G401.6 (cell line): ENCODE measurements around the gene F2.

Experiments used
- FAIRE-seq: peaks from 2 replicates; lab custom pipeline; 2012; peaks lifted over from hg19 to GRCh38; lab: Jason Lieb, UNC

Gene F2

GRCh38 chr11:46718155-46719019 is 626 bp upstream of the F2 start:
- FAIRE-seq = no peak

DNA sequence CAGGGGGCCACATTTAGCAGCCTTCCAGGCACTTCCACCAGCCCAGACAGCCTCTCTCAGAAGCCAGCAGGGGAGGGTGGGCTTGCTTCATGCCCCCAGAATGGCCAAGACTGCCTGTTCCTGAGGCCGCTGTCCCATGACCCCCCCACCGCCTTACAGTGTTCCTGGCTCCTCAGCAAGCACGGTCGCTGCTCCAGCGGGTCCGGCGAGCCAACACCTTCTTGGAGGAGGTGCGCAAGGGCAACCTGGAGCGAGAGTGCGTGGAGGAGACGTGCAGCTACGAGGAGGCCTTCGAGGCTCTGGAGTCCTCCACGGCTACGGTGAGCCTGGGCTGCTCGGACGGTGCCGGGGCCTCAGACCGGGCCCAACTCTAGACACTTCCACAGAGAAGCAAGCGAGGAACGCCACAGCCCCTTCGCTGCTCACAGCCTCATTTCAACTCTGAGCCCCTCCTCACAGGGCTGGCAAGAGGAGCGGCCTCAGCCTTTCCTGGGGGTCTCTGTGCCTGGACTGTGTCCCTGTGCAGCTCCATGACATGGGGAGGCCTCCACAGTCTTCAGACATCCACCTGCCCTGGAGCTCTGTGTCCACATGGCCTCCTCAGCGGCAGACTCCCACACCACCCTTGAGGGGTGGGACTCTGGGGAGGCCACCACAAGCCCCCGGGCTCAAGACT is 668 bp downstream of the F2 start:
- no peak for FAIRE-seq

DNA sequence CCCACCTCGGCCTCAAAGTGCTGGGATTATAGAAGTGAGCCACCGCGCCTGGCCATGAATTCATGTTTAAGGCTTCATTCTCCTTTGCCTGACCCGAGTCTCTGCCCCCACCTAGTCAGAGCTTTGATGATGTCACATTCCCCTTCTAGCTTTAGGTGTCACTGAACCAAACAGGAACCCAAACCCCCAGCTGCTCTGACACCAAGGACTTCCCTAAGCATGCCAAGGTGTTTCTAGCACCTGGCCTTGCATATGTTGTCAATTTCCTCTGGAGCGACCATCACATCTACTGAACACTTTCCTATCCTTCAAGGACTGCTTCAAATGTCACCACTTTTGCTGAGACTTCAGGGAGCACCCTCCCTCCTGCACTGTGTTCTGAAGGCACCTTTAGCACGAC is 2.3 kb downstream of the F2 start:
- FAIRE-seq = no peak

DNA sequence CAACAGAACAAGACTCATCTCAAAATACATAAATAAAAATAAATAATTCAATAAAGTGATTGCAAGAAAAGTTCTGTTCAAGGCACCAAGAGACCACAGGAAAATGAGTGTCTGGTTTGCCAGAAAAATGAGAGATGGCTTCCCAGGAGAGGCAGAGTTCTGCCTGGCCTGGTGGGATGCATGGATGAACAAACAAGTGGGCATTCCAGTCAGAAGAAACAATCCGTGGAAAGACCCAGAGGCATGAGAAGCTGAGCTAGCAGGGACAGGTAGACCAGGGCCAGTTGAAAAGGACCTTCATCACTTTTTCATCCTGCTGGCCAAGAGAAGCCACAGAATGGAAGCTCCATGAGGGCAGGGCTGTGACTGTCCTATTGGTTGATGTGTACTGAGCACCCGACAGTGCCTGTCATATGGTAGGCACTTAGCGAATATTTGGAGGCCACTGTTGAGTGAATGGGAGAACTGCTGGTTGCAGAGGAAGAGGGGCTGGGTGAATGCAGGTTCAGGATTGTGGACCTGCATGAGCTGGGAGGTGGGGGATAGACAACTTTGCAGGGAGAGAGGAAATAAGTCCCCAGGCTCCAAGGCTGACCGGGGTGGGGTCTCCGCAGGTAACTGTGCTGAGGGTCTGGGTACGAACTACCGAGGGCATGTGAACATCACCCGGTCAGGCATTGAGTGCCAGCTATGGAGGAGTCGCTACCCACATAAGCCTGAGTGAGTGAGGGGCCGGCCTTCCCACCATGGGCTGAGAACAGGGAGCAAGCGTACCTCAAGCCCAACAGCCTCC is 3.7 kb downstream of the F2 start:
- FAIRE-seq = no peak

GRCh38 chr11:46723359-46723680 is 4.3 kb downstream of the F2 start:
- FAIRE-seq = no peak

DNA sequence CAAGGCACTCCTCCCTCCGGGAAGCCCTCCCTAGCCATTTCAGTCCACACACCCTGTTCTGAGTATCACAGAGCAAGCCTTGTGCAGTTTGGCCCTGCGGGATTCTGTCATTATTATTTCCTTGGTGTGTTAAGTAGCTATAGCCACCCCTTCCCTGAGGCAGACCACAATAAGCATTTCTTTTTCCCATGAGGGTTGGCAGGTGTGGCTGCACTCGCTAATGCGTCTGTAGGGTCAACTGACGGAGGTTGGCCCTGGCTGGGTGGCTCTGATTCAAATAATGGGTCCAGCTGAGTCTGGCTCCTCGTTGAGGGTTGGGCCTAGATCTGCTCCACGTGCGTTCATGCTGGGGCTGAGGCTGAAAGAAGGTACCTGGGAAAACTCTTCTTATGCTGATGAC is 5.1 kb downstream of the F2 start:
- FAIRE-seq = no peak

DNA sequence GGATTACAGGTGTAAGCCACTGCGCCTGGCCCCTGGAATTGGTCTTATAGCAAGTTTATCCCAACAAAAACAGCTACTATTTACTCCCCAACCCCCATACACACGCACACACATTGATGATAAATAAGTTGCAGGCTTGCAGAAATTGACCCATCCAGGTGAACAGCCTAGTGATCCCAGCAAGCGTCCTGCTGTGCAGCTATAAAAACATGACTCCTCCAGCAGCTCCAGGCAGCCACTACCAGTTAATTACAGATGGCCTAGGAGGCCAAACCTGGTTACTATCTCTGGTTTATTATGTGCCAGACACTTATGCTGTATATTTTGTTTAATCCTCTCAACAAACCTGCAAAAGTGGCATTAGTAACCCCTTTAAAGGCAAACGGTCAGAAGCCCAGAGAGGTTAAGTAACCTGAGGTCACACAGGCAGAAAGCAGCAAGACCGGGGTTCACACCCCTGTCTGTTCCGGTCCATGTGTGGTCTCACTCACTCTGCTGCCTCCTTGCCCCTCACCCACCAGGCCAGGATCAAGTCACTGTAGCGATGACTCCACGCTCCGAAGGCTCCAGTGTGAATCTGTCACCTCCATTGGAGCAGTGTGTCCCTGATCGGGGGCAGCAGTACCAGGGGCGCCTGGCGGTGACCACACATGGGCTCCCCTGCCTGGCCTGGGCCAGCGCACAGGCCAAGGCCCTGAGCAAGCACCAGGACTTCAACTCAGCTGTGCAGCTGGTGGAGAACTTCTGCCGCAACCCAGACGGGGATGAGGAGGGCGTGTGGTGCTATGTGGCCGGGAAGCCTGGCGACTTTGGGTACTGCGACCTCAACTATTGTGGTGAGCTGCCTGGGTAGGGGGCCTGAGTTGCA is 6.6 kb downstream of the F2 start:
- no peak for FAIRE-seq

DNA sequence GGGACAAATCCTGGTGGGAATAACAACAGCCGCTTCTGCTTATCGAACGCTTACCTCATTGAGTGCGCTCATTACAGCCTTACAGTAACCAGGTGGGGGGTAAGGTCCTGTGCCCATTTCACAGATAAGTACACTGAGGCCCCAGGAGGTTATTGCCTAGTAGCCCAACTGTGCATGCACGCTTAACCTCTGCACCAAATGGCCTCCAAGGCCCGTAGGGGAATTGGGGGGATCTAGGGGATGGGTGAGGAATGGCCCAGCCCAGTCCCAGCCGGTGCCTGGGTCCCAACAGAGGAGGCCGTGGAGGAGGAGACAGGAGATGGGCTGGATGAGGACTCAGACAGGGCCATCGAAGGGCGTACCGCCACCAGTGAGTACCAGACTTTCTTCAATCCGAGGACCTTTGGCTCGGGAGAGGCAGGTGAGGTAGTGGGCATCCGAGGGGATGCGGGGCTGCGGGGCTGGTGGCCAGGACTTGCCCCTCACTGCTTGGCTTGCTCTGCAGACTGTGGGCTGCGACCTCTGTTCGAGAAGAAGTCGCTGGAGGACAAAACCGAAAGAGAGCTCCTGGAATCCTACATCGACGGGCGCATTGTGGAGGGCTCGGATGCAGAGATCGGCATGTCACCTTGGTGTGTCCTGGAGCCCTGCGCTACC is 7.3 kb downstream of the F2 start:
- no peak for FAIRE-seq

- no peak for FAIRE-seq
Observed at GRCh38 chr11:46727952-46728658, 9.1 kb downstream of the F2 start.

DNA sequence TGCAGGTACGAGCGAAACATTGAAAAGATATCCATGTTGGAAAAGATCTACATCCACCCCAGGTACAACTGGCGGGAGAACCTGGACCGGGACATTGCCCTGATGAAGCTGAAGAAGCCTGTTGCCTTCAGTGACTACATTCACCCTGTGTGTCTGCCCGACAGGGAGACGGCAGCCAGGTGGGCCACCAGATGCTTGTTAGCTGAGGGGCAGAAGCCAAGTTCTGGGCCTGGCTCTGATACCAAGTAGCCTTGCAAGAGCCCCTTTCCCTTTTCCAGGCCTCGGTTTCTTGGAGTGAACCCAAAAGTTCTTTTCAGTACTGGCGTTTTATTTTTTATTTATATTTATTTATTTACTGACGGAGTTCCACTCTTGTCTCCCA is 9.6 kb downstream of the F2 start:
- no peak for FAIRE-seq

GRCh38 chr11:46729110-46730027 is 10.4 kb downstream of the F2 start:
- FAIRE-seq = no peak

- no peak for FAIRE-seq
Observed at GRCh38 chr11:46731545-46731944, 12.5 kb downstream of the F2 start.

DNA sequence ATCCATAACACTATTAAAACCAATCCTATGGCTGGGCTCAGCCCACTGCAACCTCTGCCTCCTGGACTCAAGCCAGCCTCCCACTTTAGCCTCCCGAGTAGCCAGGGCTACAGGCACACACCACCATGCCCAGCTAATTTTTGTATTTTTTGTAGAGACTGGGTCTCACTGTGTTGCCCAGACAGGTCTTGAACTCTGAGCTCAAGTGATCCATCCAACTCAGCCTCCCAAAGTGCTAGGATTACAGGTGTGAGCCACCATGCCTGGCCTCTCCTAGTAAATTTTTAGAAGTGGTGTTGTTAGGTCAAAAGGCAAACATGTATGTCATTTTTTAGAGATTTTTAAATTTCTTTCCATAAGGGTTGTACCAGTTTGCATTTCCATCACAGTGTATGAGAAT is 14.2 kb downstream of the F2 start:
- no peak for FAIRE-seq

DNA sequence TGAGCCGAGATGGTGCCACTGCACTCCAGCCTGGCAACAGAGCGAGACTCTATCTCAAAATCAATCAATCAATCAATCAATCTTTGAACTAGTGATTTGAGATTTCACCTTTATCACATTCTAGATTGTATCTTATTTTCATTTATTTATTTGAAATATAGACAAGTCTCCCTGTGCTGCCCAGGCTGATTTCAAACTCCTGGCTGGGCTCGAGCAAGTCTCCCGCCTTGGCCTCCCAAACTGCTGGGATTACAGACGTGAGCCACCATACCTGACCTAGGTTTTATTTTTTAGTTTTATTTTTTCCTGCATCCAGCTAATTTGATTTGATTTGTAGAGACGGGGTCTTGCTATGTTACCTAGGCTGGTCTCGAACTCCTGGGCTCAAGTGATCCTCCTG is 17.1 kb downstream of the F2 start:
- FAIRE-seq = no peak

GRCh38 chr11:46736615-46737014 is 17.6 kb downstream of the F2 start:
- FAIRE-seq = no peak

GRCh38 chr11:46737699-46738098 is 18.7 kb downstream of the F2 start:
- FAIRE-seq = no peak

GRCh38 chr11:46738887-46739286 is 19.9 kb downstream of the F2 start:
- FAIRE-seq = no peak

DNA sequence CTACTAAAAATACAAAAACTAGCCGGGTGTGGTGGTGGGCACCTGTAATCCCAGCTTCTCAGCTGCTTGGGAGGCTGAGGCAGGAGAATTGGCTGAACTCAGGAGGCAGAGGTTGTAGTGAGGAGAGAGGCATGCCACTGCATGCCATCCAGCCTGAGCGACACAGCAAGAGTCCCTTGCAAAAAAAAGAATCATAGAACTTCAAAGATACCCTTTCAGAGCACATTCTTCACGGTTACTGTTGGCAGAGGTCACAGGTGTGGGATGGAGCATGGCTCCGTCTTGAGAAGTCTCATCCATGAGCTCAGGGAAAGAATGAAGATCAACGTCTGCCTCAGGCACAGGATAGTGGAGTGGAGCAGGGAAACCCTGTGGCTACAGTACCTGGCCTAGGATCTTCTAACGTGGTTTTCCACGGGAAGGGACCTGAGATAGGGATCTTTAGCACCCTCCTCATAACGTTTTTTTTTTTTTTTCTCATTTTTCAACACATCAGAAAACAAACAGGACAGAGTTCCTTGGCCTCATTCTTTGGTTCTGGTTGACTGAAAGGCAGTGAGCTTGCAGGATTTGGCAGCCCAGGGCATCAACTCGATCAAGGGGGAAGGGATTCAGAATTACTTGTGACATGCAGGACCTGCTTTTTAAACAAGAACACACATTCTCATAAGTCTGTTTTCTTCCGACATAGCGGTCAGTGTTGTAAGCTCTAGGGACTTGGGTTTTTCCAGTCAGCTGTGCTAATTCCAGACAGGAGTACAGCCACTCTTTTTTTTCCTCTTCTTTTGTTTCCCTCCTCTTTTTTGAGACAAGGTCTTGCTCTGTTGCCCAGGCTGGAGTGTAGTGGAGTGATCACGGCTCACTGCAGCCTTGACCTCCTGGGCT is 22.8 kb downstream of the F2 start:
- FAIRE-seq = no peak

GRCh38 chr11:46743043-46743442 is 24.0 kb downstream of the F2 start:
- FAIRE-seq = no peak
